GM13977 (cell line): ENCODE measurements around the gene HLA-DPB1.
"Not testable (repeated sequence)": the region's sequence is repeated elsewhere in the genome, so short reads cannot be mapped to it uniquely, and the experiment has no call there.

Source experiments
- DNase-seq: peaks from one replicate; pipeline ENCODE4 v3.0.0; 2012; ENCODE audit warnings: low spot score
- CTCF ChIP-seq: IDR thresholded peaks from 2 replicates; pipeline ENCODE4 v1.5.1; 2012; ENCODE audit warnings: mild to moderate bottlenecking, control low read depth; ENCODE audit not compliant: insufficient read depth; ENCODE audit errors: extremely low read depth, missing control alignments
- in situ Hi-C: fragments of 300-500 bp; cut with MboI; formaldehyde crosslinking; loops from one replicate; pipeline ENCODE4 v1.12.0; 2022; ENCODE audit warnings: low sequenced_read_pairs, low pct_unique_long_range_greater_than_20kb, mixed read lengths, inconsistent platforms; ENCODE audit not compliant: unreplicated experiment

The HLA-DPB1 gene

DNA sequence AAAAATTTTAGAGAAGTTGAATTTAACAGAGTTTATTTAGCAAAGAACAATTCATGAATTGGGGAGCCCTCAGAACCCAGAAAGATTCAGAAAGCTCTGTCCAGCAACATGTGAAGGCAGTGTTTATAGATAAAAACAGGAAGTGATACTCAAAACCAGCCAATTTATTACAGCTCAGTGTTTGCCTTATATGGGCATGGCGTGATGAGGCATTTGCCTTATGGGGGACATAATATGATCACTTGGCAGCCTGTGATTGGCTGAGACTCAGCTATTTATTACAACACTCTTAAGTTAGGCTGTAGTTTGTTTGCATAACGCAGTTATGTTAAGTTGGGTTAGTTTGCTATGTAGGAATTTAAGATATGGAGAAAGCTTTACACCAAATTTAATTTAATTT lies 13.8 kb upstream of the HLA-DPB1 start:
- DNase-seq, result peak; percentile 46
- in situ Hi-C loops, result no loop called here
- no peak for TF ChIP-seq CTCF

DNA sequence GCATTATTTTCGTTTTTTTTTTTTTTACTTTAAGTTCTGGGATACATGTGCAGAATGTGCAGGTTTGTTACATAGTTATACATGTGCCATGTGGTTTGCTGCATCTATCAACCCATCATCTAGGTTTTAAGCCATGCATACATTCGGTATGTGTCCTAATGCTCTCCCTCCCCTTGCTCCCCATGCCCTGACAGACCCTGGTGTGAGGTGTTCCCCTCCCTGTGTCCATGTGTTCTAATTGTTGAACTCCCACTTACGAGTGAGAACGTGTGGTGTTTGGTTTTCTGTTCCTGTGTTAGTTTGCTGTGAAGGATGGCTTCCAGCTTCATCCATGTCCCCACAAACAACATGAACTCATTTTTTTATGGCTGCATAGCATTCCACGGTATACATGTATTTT lies 12.4 kb upstream of the HLA-DPB1 start:
- in situ Hi-C loops, DNase-seq: not testable (repeated sequence)

- in situ Hi-C loops, result no loop called here
- TF ChIP-seq CTCF, result no peak
- DNase-seq, result no peak
Measured at GRCh38 chr6:33064723-33065122, 11.1 kb upstream of the HLA-DPB1 start.

DNA sequence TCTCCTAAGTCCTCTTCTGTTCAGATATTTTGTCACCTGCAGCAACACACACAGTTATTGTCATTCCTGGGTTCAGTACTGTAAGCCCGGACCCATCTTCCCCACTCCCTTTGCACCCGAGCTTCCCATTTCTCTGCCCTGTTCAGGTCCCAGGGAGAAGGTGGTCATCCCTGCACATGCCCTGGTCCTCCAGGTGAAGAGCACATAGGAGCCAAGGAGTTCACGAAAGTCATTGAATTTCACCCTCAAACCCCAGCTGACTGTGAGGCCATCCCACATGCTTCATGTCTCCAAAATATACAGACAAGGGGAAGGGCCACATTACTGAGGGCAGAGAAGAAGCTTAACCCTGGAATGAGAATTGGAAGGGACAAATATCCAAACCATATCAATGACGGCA lies 10.5 kb upstream of the HLA-DPB1 start:
- in situ Hi-C loops, result no loop called here
- TF ChIP-seq CTCF, result no peak
- no peak for DNase-seq

DNA sequence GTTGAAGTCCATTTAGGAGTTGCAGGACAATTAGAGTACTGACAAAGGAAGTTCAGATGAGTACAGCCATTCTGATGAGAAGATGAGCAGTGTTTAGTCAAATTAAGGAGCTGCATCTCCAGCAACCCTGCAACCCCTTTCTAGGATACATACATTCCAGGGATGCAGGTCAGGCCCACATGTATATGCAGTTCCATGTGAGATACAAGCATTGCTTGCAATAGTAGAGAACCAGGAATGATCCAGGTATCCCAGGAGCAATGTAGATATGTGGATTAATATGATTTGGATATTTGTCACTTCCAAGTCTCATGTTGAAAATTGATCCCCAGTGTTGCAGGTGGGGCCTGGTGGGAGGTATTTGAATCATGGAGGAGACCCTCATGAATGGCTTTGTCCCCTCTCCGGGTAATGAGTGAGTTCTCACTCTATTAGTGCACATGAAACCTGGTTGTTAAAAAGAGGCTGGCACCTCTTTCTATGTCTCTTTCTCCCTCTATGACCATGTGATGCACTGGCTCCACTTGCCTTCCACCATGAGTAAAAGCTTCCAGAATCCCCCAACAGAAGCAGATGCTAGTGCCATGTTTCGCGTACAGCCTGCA lies 8.8 kb upstream of the HLA-DPB1 start:
- DNase-seq, result no peak
- in situ Hi-C loops, result no loop called here
- no peak for TF ChIP-seq CTCF

GRCh38 chr6:33069021-33069738 lies 6.6 kb upstream of the HLA-DPB1 start:
- DNase-seq, result no peak
- in situ Hi-C loops, result no loop called here
- TF ChIP-seq CTCF, result peak; percentile 22

DNA sequence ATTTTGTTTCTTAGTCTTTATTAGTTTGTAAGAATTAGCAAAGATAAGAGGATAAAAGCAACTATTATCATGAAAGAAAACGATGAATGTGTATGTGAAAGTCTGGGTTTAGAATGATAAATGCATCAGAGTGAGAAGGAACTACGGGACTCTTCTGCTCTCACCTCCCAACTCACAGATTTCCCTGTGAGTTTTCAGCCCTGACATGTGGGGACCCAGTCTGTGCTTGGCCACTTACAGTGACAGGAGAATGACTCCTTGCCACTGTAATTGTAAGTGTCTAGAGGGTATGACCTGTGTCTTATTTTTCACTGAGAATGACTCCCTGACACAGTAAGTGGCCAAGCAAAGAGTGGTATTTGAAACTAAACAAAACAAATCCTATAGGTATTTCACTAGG lies 4.9 kb upstream of the HLA-DPB1 start:
- DNase-seq, result no peak
- no peak for TF ChIP-seq CTCF
- in situ Hi-C loops, result no loop called here
